Osteocyte (in vitro differentiated cells): ENCODE measurements around the gene ATP2B1. TPM values are rescaled to one million over a fixed set of nuclear protein-coding genes. Genes with fewer than 3 reads are reported as not detected.
A peak's percentile ranks its signal among the peaks of the same experiment; 100 is the strongest.

Experiments used
- DNase-seq: peaks from one replicate; pipeline ENCODE4 v3.0.0; 2021; ENCODE audit warnings: mixed read lengths; ENCODE audit not compliant: unreplicated experiment; ENCODE audit errors: extremely low spot score
- H3K27ac Mint-ChIP-seq: one replicate; pipeline ENCODE4 v1.8.0; 2021; ENCODE audit warnings: mild to moderate bottlenecking, mixed read lengths; ENCODE audit not compliant: unreplicated experiment
- H3K27me3 Mint-ChIP-seq: one replicate; pipeline ENCODE4 v1.8.0; 2021; ENCODE audit warnings: mixed read lengths; ENCODE audit not compliant: unreplicated experiment
- H3K36me3 Mint-ChIP-seq: one replicate; pipeline ENCODE4 v1.8.0; 2021; ENCODE audit warnings: mixed read lengths; ENCODE audit not compliant: unreplicated experiment
- H3K4me1 Mint-ChIP-seq: one replicate; pipeline ENCODE4 v1.8.0; 2021; ENCODE audit warnings: mixed read lengths; ENCODE audit not compliant: unreplicated experiment
- H3K4me3 Mint-ChIP-seq: one replicate; pipeline ENCODE4 v1.8.0; 2021; ENCODE audit warnings: mild to moderate bottlenecking, moderate library complexity, mixed read lengths; ENCODE audit not compliant: unreplicated experiment
- H3K9me3 Mint-ChIP-seq: one replicate; pipeline ENCODE4 v1.8.0; 2021; ENCODE audit warnings: mixed read lengths; ENCODE audit not compliant: unreplicated experiment
- CTCF ChIP-seq: fragments of 200-600 bp; sonication (generic); IDR thresholded peaks from 2 replicates; pipeline ENCODE4 v1.5.0; 2021; ENCODE audit warnings: antibody characterized with exemption, mild to moderate bottlenecking, moderate library complexity
- total RNA-seq: library from RNA; stranded (reverse); gene quantifications from 2 replicates; pipeline ENCODE4 v1.2.1, GENCODE V29; 2021

Gene ATP2B1
- total RNA-seq, 1 donor from 2014 or later: 45.5 TPM

GRCh38 chr12:89542912-89543592 is 165.6 kb downstream of the ATP2B1 start:
- Mint-ChIP-seq H3K4me3 (no peak overlapping the region), H3K36me3 (no peaks in the 10 kb centered on the region), H3K27me3 (no peaks in the 10 kb centered on the region), H3K4me1 (peaks cover 28% of the 10 kb centered on the region), H3K27ac (no peak overlapping the region), H3K9me3 (no peaks in the 10 kb centered on the region)
- no peak for DNase-seq
- peak; percentile 93 for TF ChIP-seq CTCF

- Mint-ChIP-seq H3K4me3 (no peak overlapping the region), H3K27ac (no peak overlapping the region), H3K27me3 (no peaks in the 10 kb centered on the region), H3K4me1 (peaks cover 28% of the 10 kb centered on the region), H3K9me3 (no peaks in the 10 kb centered on the region), H3K36me3 (no peaks in the 10 kb centered on the region)
- DNase-seq: no peak
- TF ChIP-seq CTCF: no peak
Observed at GRCh38 chr12:89542236-89542635, 166.4 kb downstream of the ATP2B1 start.

- H3K27me3 Mint-ChIP-seq: no peaks in the 10 kb centered on the region
- no peaks in the 10 kb centered on the region for H3K9me3 Mint-ChIP-seq
- TF ChIP-seq CTCF: no peak
- H3K27ac Mint-ChIP-seq: no peak overlapping the region
- peaks cover 24% of the 10 kb centered on the region for H3K4me1 Mint-ChIP-seq
- DNase-seq: no peak
- no peaks in the 10 kb centered on the region for H3K36me3 Mint-ChIP-seq
- no peak overlapping the region for H3K4me3 Mint-ChIP-seq
Observed at GRCh38 chr12:89540586-89540985, 168.1 kb downstream of the ATP2B1 start.

- DNase-seq: no peak
- Mint-ChIP-seq H3K4me3 (no peak overlapping the region), H3K36me3 (no peaks in the 10 kb centered on the region), H3K4me1 (peaks cover 14% of the 10 kb centered on the region), H3K9me3 (no peaks in the 10 kb centered on the region), H3K27me3 (no peaks in the 10 kb centered on the region), H3K27ac (no peak overlapping the region)
- TF ChIP-seq CTCF: no peak
Observed at GRCh38 chr12:89539426-89540223, 169.0 kb downstream of the ATP2B1 start.

GRCh38 chr12:89538897-89539296 is 169.7 kb downstream of the ATP2B1 start:
- Mint-ChIP-seq H3K27me3 (no peaks in the 10 kb centered on the region), H3K4me1 (peaks cover 8% of the 10 kb centered on the region), H3K9me3 (no peaks in the 10 kb centered on the region), H3K27ac (no peak overlapping the region), H3K36me3 (no peaks in the 10 kb centered on the region), H3K4me3 (no peak overlapping the region)
- DNase-seq: no peak
- TF ChIP-seq CTCF: no peak
